ENCODE data around the gene KLC3.
"Not testable (repeated sequence)": the region's sequence is repeated elsewhere in the genome, so short reads cannot be mapped to it uniquely, and the experiment has no call there.

KLC3 gene

GRCh38 chr19:45306040-45306439, 34.5 kb upstream of the KLC3 start:
- H3K4me1 Mint-ChIP-seq (ENCODE audit: low read depth): no peaks in the 10 kb centered on the region
- no peaks in the 10 kb centered on the region for H3K9me3 Mint-ChIP-seq
- peaks cover 2% of the 10 kb centered on the region for H3K27me3 Mint-ChIP-seq
- H3K27ac Mint-ChIP-seq: no peak overlapping the region
- no peak overlapping the region for H3K4me3 Mint-ChIP-seq
- peaks cover 2% of the 10 kb centered on the region for H3K36me3 Mint-ChIP-seq (ENCODE audit: low read depth)
- no peak for DNase-seq

GRCh38 chr19:45306518-45307027, 34.0 kb upstream of the KLC3 start:
- Mint-ChIP-seq H3K4me1 (ENCODE audit: low read depth) (no peaks in the 10 kb centered on the region), H3K4me3 (no peak overlapping the region), H3K9me3 (no peaks in the 10 kb centered on the region), H3K27me3 (peaks cover 6% of the 10 kb centered on the region), H3K36me3 (ENCODE audit: low read depth) (peaks cover 2% of the 10 kb centered on the region), H3K27ac (no peak overlapping the region)
- DNase-seq: no peak

DNA sequence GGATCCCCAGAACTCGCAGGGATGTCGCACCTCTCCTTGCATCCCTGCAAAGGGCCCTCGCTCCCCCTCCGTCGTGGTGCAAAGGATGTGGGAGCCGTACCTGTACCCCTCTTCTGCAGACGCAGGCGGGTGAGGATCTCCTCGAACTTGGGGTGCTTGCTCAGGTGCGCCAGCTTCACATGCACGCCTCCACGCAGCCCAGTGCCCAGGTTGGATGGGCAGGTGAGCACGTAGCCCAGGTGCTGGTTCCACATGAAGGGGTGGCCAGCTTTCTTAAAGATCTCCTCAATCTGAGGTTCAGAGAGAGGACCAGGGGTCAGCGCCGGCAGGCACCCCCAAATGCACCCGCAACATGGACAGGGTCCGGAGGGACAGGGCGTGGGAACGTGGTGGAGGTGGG, 33.2 kb upstream of the KLC3 start:
- Mint-ChIP-seq H3K9me3 (no peaks in the 10 kb centered on the region), H3K36me3 (ENCODE audit: low read depth) (no peaks in the 10 kb centered on the region), H3K4me1 (ENCODE audit: low read depth) (no peaks in the 10 kb centered on the region), H3K27me3 (peaks cover 9% of the 10 kb centered on the region), H3K4me3 (no peak overlapping the region), H3K27ac (no peak overlapping the region)
- DNase-seq: no peak

DNA sequence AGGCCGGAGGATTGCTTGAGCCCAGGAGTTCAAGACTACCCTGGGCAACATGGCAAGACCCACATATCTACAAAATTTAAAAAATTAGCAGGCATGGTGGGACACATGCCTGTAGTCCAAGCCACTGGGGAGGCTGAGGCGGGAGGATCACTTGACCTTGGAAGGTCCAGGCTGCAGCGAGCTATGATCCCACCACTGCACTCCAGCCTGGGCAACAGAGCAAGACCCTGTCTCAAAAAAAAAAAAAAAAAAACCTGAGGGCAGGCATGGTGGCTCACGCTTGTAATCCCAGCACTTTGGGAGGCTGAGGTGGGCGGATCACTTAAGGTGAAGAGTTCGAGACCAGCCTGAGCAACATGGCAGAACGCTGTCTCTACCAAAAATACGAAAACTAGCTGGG, 31.2 kb upstream of the KLC3 start:
- not testable (repeated sequence) for H3K4me1 Mint-ChIP-seq (ENCODE audit: low read depth); H3K9me3 Mint-ChIP-seq; H3K27ac Mint-ChIP-seq; DNase-seq; H3K36me3 Mint-ChIP-seq (ENCODE audit: low read depth); H3K4me3 Mint-ChIP-seq
- H3K27me3 Mint-ChIP-seq: peaks cover 13% of the 10 kb centered on the region

DNA sequence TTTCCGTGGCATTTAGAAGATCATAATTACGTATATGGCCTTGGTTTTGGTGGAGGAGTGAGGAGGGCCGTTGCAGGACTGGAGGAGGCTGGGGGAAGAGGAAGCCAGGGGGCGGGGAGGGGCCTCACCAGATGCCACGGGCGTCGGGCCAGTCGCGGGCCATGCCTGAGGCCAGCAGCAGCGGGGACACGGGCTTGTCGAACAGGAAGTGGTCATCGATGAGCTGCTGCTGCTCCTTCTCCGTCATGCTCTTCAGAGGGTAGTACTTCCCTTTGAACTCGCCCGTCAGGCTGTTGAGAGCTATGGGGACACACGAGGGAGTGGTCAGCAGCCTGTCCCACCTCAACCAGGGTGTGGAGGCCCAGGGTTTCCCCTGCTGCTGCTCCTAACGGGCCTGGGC, 28.9 kb upstream of the KLC3 start:
- Mint-ChIP-seq H3K36me3 (ENCODE audit: low read depth) (no peaks in the 10 kb centered on the region), H3K27ac (no peak overlapping the region), H3K4me3 (no peak overlapping the region), H3K9me3 (no peaks in the 10 kb centered on the region), H3K27me3 (peaks cover 26% of the 10 kb centered on the region), H3K4me1 (ENCODE audit: low read depth) (no peaks in the 10 kb centered on the region)
- no peak for DNase-seq

DNA sequence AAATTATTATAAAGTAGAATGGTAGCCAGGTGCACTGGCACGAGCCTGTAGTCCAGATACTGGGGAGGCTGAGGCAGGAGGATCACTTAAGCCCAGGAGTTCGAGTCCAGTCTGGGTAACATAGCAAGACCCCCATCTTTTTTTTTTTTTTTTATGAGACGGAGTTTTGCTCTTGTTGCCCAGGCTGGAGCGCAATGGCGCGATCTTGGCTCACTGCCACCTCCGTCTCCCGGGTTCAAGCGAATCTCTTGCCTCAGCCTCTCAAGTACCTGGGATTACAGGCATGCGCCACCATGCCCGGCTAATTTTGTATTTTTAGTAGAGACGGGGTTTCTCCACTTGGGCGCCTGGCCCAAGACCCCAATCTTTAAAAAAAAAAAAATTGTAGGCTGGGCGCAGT, 28.3 kb upstream of the KLC3 start:
- not testable (repeated sequence) for H3K27ac Mint-ChIP-seq; H3K4me1 Mint-ChIP-seq (ENCODE audit: low read depth); H3K4me3 Mint-ChIP-seq; H3K9me3 Mint-ChIP-seq; DNase-seq; H3K36me3 Mint-ChIP-seq (ENCODE audit: low read depth)
- H3K27me3 Mint-ChIP-seq: peaks cover 30% of the 10 kb centered on the region

DNA sequence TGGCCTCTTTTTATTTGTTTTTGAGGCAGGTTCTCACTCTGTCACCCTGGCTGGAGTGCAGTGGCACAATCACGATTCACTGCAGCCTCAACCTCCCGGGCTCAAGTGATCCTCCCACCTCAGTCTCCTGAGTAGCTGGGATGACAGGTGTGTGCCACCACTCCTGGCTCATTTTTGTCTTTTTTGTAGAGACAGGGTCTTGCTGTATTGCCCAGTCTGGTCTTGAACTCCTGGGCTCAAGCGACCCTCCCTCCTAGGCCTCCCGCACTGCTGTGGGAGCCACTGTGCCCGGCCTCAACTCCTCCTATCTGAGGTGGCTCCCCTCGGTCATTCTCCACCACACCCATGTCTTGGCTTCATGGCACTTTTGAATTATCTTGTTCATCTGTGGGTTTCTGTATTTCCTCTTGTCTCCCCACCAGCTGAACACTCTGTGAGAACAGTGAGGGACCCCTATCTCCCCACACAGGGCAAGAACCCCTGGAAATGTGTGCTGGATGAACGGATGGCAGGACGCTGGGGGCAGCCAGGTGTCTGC, 25.8 kb upstream of the KLC3 start:
- Mint-ChIP-seq H3K4me3 (no peak overlapping the region), H3K9me3 (no peaks in the 10 kb centered on the region), H3K4me1 (ENCODE audit: low read depth) (no peaks in the 10 kb centered on the region), H3K27me3 (peaks cover 49% of the 10 kb centered on the region), H3K36me3 (ENCODE audit: low read depth) (no peaks in the 10 kb centered on the region), H3K27ac (no peak overlapping the region)
- no peak for DNase-seq

DNA sequence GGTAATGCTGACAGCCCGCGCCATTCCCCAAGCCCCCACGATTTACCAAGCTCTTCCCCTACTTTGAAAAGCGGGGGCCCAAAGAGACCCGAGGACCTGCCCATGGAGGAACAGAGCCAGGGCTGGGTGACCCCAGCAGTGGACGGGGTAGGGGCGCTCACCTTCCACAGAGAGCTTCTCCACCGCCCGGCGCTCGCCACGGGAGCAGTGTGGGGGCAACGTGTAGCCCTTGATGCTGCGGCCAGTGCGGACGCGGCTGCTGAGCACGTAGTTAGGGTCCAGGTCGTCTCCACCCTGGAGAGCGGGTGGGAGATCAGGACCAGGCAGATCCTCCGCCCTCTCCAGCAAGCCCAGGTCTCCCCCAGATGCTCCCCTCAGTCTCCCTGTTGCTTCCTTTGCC, 25.2 kb upstream of the KLC3 start:
- H3K4me1 Mint-ChIP-seq (ENCODE audit: low read depth): no peaks in the 10 kb centered on the region
- H3K9me3 Mint-ChIP-seq: no peaks in the 10 kb centered on the region
- H3K27me3 Mint-ChIP-seq: peaks cover 49% of the 10 kb centered on the region
- no peak overlapping the region for H3K4me3 Mint-ChIP-seq
- no peak overlapping the region for H3K27ac Mint-ChIP-seq
- no peaks in the 10 kb centered on the region for H3K36me3 Mint-ChIP-seq (ENCODE audit: low read depth)
- no peak for DNase-seq

DNA sequence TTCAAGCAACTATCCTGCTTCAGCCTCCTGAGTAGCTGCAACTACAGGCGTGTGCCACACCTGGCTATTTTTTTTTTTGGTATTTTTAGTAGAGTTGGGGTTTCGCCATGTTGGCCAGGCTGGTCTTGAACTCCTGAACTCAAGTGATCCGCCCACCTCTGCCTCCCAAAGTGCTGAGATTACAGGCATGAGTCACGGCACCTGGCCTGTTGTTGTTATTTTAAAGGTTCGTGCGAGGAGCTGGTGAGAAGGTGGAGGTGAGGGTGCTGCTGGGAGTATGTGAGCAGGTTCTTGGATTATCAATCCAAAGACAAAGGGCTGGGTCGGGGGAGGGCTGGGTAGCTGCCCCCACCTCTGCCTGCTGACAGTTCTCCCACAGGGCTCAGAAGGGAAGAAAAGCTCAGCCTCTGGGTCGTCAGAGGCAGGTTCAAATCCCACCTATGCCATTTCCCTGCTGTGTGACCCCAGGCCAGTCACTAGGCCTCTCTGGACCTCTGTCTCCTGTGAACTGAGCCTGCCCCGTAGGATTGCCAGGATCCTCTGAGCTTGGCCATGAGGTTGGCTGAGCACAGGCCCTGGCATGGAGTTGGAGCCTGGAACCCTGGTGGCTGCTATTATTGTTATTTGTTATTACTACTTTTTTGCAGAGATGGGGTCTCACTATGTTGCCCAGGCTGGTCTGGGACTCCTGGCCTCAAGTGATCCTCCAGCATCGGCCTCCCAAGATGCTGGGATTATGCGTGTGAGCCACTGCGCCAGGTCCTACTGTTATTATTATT, 19.4 kb upstream of the KLC3 start:
- no peaks in the 10 kb centered on the region for H3K9me3 Mint-ChIP-seq
- H3K4me1 Mint-ChIP-seq (ENCODE audit: low read depth): no peaks in the 10 kb centered on the region
- no peaks in the 10 kb centered on the region for H3K36me3 Mint-ChIP-seq (ENCODE audit: low read depth)
- H3K27ac Mint-ChIP-seq: no peak overlapping the region
- no peak overlapping the region for H3K4me3 Mint-ChIP-seq
- no peak for DNase-seq
- peaks cover 61% of the 10 kb centered on the region for H3K27me3 Mint-ChIP-seq

DNA sequence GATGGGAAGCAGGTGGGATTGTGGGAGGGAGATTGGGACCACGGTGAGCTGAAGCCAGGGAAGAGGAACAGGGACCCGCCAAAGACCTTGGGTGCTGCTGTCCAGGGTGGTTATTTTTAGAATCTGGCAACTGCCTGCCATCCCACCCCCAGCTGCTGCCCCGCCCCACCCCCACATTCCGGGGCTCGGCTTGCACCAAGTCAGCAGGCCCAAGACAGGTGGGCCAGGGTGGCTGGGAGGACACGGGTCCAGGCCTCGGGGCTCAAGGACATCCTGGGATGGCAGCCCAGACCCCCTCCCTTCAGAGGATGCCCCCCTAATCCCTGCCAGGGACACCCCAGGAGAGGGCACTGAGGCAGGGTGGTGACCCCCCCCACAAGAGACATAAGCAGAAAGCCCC, 18.7 kb upstream of the KLC3 start:
- Mint-ChIP-seq H3K27me3 (peaks cover 59% of the 10 kb centered on the region), H3K4me1 (ENCODE audit: low read depth) (no peaks in the 10 kb centered on the region), H3K27ac (no peak overlapping the region), H3K4me3 (no peak overlapping the region), H3K9me3 (no peaks in the 10 kb centered on the region), H3K36me3 (ENCODE audit: low read depth) (no peaks in the 10 kb centered on the region)
- no peak for DNase-seq

- Mint-ChIP-seq H3K27me3 (peaks cover 57% of the 10 kb centered on the region), H3K4me3 (no peak overlapping the region), H3K27ac (no peak overlapping the region), H3K4me1 (ENCODE audit: low read depth) (no peaks in the 10 kb centered on the region), H3K9me3 (no peaks in the 10 kb centered on the region), H3K36me3 (ENCODE audit: low read depth) (no peaks in the 10 kb centered on the region)
- DNase-seq: no peak
Measured at GRCh38 chr19:45322311-45322710, 18.2 kb upstream of the KLC3 start.

- no peak for DNase-seq
- Mint-ChIP-seq H3K27me3 (peaks cover 53% of the 10 kb centered on the region), H3K36me3 (ENCODE audit: low read depth) (no peaks in the 10 kb centered on the region)
Measured at GRCh38 chr19:45322744-45323281, 17.7 kb upstream of the KLC3 start, which contains the start of gene CKM. CKM (minus strand) TSS chr19:45322875; CDS start chr19:45319713, 3,162 bp downstream.

GRCh38 chr19:45323671-45324081, 16.9 kb upstream of the KLC3 start:
- no peak overlapping the region for H3K27ac Mint-ChIP-seq
- H3K27me3 Mint-ChIP-seq: peaks cover 44% of the 10 kb centered on the region

More at GRCh38 chr19:45322744-45323281, 17.7 kb upstream of the KLC3 start, which contains the start of gene CKM:
- no peak within 1 kb of the TSS for H3K27ac Mint-ChIP-seq
- H3K4me1 Mint-ChIP-seq (ENCODE audit: low read depth): no peaks in the 10 kb centered on the region
- H3K9me3 Mint-ChIP-seq: no peaks in the 10 kb centered on the region
- no peak within 1 kb of the TSS for H3K4me3 Mint-ChIP-seq

DNA sequence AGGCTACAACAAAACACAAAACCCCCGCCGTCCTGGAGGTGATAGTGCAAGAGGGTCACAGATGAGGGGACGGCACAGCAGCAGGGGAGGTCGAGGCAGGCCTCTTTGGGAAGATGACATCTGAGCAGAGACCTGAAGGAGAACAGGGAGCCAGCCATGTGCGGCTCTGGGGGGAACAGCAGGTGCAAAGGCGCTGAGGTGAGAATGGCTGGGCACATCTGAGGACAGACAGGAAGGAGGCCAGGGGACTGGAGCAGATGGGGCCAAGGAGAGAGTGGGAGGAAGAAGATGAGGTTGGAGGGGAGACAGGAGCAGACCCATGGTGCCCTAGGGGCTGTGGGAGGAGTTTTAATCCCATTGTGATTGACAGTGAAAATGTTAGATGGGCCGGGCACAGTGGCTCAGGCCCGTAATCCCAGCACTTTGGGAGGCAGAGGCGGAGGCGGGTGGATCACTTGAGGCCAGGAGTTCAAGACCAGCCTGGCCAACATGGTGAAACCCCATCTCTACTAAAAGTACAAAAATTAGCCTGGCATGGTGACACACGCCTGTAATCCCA, 16.1 kb upstream of the KLC3 start:
- H3K27ac Mint-ChIP-seq: no peak overlapping the region
- H3K27me3 Mint-ChIP-seq: peaks cover 42% of the 10 kb centered on the region
- no peaks in the 10 kb centered on the region for H3K4me1 Mint-ChIP-seq (ENCODE audit: low read depth)
- no peaks in the 10 kb centered on the region for H3K36me3 Mint-ChIP-seq (ENCODE audit: low read depth)
- no peak overlapping the region for H3K4me3 Mint-ChIP-seq
- H3K9me3 Mint-ChIP-seq: no peaks in the 10 kb centered on the region
- DNase-seq: no peak

More at GRCh38 chr19:45323671-45324081, 16.9 kb upstream of the KLC3 start:
- no peaks in the 10 kb centered on the region for H3K9me3 Mint-ChIP-seq
- no peaks in the 10 kb centered on the region for H3K4me1 Mint-ChIP-seq (ENCODE audit: low read depth)
- no peak overlapping the region for H3K4me3 Mint-ChIP-seq
- no peaks in the 10 kb centered on the region for H3K36me3 Mint-ChIP-seq (ENCODE audit: low read depth)
- DNase-seq: no peak

All from activated T-cell treated with anti-CD3 and anti-CD28 coated beads, Interleukin-2, amount 50 U/mL, for 24 hours (primary cell).